A673 (cell line): ENCODE measurements around the gene SUCLG2.

Source experiments
- CTCF ChIP-seq: fragments of 300-800, 200-600 bp; sonication (generic); conservative IDR thresholded peaks from 2 replicates; pipeline ENCODE4 v1.5.1; 2017; ENCODE audit warnings: low read depth, mild to moderate bottlenecking, antibody characterized with exemption, low read length, moderate library complexity, mixed read lengths
- EZH2 ChIP-seq: fragments of 200-600 bp; sonication (generic); IDR thresholded peaks from 2 replicates; pipeline ENCODE4 v1.6.1; 2017; ENCODE audit warnings: borderline replicate concordance, low read depth, mild to moderate bottlenecking, mixed read lengths, antibody characterized with exemption, low read length; ENCODE audit not compliant: poor library complexity, severe bottlenecking

GRCh38 chr3:67559029-67559605, 95.3 kb downstream of the SUCLG2 start:
- TF ChIP-seq CTCF: no peak
- TF ChIP-seq EZH2: no peak
